Neuron (in vitro differentiated cells): ENCODE results near the gene CALD1.

Source experiments
- H2AFZ ChIP-seq: one replicate; pipeline ENCODE4 v1.6.1; 2013; ENCODE audit warnings: low read depth, mild to moderate bottlenecking, inconsistent platforms, low read length, moderate library complexity
- H3K27me3 ChIP-seq: one replicate; pipeline ENCODE4 v1.6.1; 2013; ENCODE audit warnings: low read length; ENCODE audit not compliant: insufficient read depth
- H3K36me3 ChIP-seq: one replicate; pipeline ENCODE4 v1.6.1; 2013; ENCODE audit warnings: low read length; ENCODE audit not compliant: insufficient read depth
- H3K4me1 ChIP-seq: one replicate; pipeline ENCODE4 v1.6.1; 2013; ENCODE audit warnings: low read length; ENCODE audit not compliant: insufficient read depth
- H3K4me3 ChIP-seq: 2 replicates; pipeline ENCODE4 v1.5.1; 2013; ENCODE audit warnings: mild to moderate bottlenecking, low read length, moderate library complexity
- H3K9me3 ChIP-seq: one replicate; pipeline ENCODE4 v1.6.1; 2013; ENCODE audit warnings: low read length

Gene CALD1

DNA sequence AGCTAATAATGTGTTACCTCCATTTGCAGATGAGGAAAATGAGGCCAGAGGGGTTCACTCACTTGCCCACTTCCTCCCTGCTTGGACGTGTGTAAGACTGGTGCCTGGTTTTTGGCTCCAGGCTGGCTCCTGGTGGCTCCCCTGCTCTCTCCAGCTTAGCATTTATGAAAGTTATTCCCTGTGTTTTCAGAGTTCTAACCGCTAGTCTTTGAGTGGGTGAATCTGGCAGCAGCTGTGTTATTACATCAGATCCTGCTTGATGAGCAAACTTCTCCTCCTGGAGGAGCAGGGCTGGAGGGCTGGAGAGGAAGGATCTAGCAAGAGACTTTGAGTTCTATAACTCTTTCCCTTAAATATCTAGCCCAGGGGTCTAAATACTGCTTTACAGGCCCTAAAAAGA lies 125.9 kb downstream of the CALD1 start:
- H3K27me3 ChIP-seq: no peaks in the 10 kb centered on the region
- H3K9me3 ChIP-seq: no peaks in the 10 kb centered on the region
- no peak overlapping the region for H2AFZ ChIP-seq
- H3K4me3 ChIP-seq: no peak overlapping the region
- peaks cover 6% of the 10 kb centered on the region for H3K36me3 ChIP-seq
- no peaks in the 10 kb centered on the region for H3K4me1 ChIP-seq

DNA sequence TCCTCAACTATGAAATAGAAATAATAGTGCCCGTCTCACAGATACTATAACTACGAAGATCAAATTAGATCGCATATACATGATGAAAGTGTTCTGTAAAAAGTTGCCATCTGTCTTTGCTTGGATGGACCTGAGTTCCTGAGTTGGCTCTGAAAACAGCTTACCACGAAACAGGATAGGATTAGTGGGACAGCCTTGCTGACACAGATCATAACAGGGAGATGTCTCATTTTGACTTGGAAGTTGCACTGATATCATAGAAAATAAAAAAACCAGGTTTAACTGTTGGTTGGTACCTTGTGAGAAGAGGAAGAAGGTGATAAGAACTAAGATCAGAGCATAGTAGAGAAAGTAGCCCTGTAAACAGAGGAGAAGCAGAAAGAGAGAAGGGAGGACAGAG lies 127.6 kb downstream of the CALD1 start:
- Histone ChIP-seq H2AFZ (no peak overlapping the region), H3K4me1 (no peaks in the 10 kb centered on the region), H3K9me3 (no peaks in the 10 kb centered on the region), H3K27me3 (no peaks in the 10 kb centered on the region), H3K36me3 (peaks cover 6% of the 10 kb centered on the region), H3K4me3 (no peak overlapping the region)

DNA sequence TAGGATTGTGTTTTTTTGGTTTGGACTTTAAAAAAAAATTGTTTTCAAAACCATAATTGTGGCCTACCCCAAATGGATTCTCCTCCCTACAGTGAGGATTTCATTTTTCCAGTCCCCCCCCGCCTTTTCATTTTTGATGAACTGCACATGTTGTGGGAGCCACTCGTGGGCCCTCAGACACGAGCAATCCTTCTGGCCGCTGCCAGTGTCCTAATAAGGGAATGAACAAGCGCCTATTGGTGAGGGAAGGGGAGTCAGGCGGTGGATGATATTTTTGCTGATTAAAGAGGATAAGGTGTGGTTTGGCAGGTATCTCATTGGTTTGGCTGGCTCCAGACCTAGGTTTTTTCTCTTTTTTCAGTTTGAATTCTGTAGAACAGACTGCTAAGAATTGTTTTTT lies 128.2 kb downstream of the CALD1 start:
- Histone ChIP-seq H3K27me3 (no peaks in the 10 kb centered on the region), H3K4me1 (no peaks in the 10 kb centered on the region), H3K9me3 (no peaks in the 10 kb centered on the region), H2AFZ (no peak overlapping the region), H3K4me3 (no peak overlapping the region), H3K36me3 (peaks cover 3% of the 10 kb centered on the region)

DNA sequence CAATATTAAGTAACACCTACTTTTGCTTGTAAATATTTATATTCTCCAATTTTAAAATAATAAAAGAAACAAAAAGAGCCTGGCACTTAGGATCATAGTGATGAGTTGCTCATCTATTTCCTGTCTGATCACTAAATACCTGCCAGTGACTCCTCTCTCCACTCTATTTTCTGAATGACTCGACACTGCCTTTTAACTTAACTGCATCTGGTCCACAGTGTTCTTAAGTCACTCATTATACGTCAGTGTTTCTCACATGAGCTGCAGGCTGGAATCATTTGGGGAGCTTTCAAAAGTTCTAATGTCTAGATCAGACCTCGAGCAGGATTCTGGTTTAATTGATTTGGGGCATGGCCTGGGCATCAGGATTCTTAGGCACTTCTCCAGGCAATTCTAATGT lies 128.9 kb downstream of the CALD1 start:
- Histone ChIP-seq H3K4me3 (no peak overlapping the region), H3K27me3 (no peaks in the 10 kb centered on the region), H3K4me1 (no peaks in the 10 kb centered on the region), H3K36me3 (no peaks in the 10 kb centered on the region), H3K9me3 (no peaks in the 10 kb centered on the region), H2AFZ (no peak overlapping the region)

DNA sequence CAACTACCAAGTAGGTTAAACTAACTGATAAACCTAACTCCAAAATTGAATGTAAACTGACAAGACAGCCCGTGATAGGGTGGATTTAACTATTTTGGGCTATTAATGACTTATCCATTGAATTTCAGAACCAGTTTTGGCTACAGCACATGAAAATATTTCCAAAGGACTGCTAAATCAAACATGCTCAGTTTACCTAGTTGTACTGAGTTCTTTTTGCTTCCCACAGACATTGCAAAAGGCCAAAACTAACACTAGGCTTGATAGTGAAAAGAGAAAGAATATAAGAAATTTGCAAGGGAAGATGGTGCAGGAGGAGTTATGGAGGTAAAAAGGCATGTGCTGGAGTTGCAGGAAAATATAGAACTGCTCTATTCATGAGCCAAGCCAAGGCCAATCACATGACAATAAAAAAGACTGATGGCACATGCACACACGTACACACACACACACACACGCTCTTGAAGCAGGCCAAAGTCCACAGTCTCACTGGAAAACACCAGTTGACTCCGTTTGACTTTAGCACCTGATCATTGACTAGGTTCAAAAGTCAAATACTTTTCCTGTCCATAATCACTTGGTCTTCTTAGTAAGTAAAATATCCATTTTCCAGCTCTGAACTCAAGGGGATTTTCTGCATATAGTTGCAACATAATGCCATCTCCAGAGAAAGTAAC lies 130.9 kb downstream of the CALD1 start:
- H3K4me1 ChIP-seq: no peaks in the 10 kb centered on the region
- no peaks in the 10 kb centered on the region for H3K9me3 ChIP-seq
- H3K4me3 ChIP-seq: no peak overlapping the region
- no peaks in the 10 kb centered on the region for H3K27me3 ChIP-seq
- no peaks in the 10 kb centered on the region for H3K36me3 ChIP-seq
- H2AFZ ChIP-seq: no peak overlapping the region

DNA sequence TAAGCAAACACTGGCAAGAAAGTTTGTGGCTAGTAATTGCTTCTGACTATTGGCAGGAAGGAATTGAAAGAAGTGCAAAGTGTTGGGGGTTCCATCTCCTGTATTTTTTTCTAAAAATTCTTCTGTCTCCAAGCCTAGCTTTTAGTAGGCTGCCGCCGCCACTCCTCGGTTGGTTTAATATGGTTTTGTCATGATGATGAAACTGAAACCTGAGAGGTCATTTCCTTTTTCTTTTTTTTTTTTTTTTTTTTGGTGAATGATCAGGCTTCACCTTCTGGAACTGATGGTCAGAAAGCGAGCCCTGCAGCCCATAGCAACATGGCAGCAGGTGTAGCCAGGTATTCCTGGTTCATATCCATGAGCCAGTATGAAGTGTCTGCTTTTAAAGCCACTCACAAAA lies 131.5 kb downstream of the CALD1 start:
- Histone ChIP-seq H3K4me3 (no peak overlapping the region), H3K4me1 (no peaks in the 10 kb centered on the region), H3K36me3 (no peaks in the 10 kb centered on the region)

DNA sequence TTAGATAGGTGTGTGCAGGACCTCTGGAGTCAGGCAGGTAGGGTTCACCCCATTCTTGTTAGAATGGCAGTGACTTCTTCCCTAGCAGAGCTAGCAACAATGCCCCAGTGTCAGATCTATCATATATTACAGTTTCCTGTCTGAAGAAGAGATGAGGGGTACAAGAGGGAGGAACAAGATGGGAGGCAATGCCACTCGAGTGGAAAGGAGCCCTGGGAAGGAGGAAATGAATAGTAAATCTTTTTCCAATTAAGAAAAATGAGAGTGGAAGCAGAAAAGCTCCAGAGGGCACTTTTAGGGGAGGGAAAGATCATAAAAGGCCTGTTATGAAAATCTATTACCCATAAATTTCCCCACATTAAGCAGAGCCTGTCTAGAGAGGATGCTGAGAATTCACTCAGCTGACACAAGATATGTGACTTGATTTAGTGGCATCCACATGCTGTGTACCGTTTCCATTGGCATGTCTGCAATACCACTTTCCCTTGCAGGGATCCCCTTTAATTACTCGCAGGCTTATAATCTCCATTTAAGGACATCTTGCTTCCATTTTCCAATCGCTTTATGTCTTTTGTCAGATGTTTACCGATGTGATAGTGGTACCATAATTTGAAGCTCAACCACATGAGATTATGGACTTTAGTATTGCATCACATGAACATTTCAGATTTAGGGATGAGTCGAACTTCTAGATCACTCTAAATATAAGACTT lies 136.9 kb downstream of the CALD1 start:
- Histone ChIP-seq H3K27me3 (no peaks in the 10 kb centered on the region), H3K4me1 (no peaks in the 10 kb centered on the region), H3K4me3 (no peak overlapping the region), H2AFZ (no peak overlapping the region), H3K9me3 (no peaks in the 10 kb centered on the region), H3K36me3 (peaks cover 2% of the 10 kb centered on the region)

More for the DNA sequence above, 131.5 kb downstream of the CALD1 start:
- Histone ChIP-seq H3K9me3 (no peaks in the 10 kb centered on the region), H3K27me3 (no peaks in the 10 kb centered on the region), H2AFZ (no peak overlapping the region)

DNA sequence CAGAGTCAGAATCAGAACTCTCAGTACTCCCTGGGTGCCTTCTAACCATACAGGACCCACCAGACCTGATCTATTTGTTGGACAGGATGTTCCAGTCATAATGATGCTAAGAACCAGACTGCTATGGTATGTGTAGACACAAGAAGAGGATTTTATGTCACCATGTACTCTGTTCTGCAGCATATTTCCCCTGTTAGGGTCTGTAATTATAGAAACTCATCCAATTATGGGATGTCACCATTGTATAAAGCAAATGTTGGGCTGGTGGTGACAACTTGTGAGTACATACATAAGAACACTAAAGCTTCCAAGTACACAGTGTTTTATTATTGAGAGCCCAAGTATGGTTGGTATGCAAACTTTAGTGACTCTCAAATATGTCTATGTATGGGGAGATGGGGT lies 139.8 kb downstream of the CALD1 start:
- Histone ChIP-seq H3K4me3 (no peak overlapping the region), H3K4me1 (no peaks in the 10 kb centered on the region), H3K36me3 (peaks cover 2% of the 10 kb centered on the region), H2AFZ (no peak overlapping the region), H3K9me3 (no peaks in the 10 kb centered on the region), H3K27me3 (no peaks in the 10 kb centered on the region)

DNA sequence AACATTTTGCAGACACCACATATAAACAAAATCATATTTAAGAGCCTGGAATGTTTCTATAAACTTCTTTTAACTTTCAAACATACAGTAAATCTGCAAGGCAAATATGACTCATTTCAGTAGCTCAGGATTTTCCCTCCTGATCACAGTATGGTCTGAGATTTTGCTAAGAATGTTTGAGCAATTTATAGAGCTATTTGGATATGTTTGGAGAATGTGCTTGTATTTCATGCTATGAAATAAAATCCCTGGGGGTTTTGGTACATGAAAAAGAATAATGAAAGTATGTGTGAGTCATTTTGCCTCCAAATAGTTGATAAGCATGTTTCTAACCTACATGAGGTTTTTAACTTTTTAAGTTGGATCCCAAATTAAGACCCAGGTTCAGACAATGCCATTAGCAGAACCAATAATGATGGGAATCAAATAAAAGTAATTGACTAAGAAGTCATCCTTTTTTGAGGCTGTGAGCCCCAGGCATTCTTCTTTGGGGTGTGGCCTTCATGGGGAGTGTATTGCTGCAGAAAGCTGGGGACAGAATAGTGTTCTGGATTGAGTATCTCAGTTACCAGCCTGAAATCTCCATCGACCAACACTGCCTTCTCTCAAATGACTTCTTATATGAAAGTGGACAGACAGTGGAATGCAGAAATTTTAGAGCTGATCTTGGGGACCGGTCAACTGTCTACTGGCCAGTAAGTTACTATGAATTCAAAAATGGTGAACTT lies 140.8 kb downstream of the CALD1 start:
- no peak overlapping the region for H3K4me3 ChIP-seq
- peaks cover 2% of the 10 kb centered on the region for H3K36me3 ChIP-seq
- no peaks in the 10 kb centered on the region for H3K27me3 ChIP-seq

DNA sequence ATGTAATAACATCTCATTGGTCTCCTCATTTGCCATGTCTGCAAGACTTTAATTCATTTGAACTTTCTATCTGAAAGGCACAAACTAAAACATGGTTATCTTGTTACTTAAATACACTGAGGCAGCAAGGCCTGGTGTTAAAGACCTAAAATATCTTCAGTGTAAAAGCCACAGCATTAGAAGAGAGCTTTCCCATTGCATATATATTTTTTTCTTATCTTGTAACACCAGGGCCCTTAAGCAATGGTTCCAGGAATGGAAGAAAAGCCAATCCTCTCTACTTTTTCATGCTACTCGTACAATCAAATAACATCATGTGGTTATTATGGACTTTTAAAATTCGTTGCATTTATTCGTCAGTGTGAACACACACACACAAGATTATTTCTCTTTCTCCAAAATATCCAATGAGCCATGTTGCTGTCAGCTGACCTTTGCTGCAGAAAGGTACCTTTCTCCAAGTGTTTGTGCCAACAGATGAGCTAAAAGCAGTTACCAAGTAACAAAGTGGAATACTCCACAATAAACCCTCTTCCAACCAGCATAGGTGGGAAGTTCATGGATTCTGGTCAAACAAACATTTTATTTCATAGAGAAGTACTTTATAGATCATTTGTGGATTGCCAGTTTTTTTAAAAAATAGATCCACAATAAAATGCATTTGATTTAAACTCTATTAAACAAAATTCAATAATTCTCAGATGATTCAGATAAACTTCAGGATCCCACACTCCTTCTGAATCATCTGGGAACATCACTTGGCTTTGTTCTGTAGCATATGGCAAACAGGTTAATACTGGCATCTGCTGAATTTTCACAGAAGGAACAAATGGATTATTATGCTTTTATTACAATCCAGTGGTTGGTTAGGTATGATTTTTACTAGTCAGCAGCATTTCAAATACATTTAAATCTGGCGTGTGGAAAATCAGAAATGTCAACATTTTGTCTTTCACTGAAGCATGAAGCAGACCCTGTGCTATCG lies 143.6 kb downstream of the CALD1 start:
- H3K4me1 ChIP-seq: no peaks in the 10 kb centered on the region

More for the DNA sequence above, 140.8 kb downstream of the CALD1 start:
- no peaks in the 10 kb centered on the region for H3K9me3 ChIP-seq
- no peak overlapping the region for H2AFZ ChIP-seq
- H3K4me1 ChIP-seq: no peaks in the 10 kb centered on the region

DNA sequence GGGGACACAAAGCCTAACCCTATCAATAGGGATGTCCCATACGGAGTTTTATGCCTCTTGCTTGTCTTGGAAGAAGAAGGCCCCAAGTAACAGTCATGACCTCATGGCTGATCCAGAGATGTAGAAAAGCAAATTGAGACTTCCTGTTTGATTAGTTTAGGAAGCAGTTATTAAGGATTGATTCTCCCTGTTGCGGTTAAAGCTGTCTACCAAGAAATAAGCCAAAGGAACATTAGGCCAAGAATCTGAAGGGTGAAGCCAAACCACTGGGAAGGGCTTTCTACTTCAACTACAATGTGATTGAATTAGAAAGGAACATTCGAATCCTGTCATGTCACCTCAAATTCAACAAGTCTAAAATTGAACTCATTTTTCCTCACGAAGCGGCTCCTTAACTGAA lies 146.3 kb downstream of the CALD1 start:
- Histone ChIP-seq H3K4me3 (no peak overlapping the region), H3K4me1 (no peaks in the 10 kb centered on the region), H3K27me3 (no peaks in the 10 kb centered on the region), H3K9me3 (peaks cover 2% of the 10 kb centered on the region), H2AFZ (no peak overlapping the region), H3K36me3 (peaks cover 2% of the 10 kb centered on the region)

More for the DNA sequence above, 143.6 kb downstream of the CALD1 start:
- Histone ChIP-seq H2AFZ (no peak overlapping the region), H3K4me3 (no peak overlapping the region), H3K27me3 (no peaks in the 10 kb centered on the region), H3K9me3 (peaks cover 2% of the 10 kb centered on the region), H3K36me3 (peaks cover 2% of the 10 kb centered on the region)

DNA sequence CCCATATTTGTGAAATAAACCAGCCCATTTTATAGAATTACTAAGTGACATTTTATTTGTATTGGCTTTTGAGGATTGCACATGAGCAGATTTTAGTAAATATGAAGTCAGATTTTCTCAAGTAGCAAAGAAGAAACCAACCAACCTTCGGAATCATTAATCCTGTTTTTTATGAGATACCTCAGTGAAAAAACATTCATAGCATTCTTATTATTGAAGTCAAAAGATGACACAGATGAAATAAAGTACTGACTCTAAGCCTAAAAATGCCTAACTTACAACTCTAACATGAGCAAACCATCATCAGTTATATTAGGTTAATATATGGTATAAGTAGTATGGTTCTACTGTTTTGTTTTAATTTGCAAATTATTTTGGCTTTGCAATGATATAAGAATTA lies 147.0 kb downstream of the CALD1 start:
- H2AFZ ChIP-seq: no peak overlapping the region
- H3K9me3 ChIP-seq: peaks cover 2% of the 10 kb centered on the region
- no peak overlapping the region for H3K4me3 ChIP-seq
- H3K27me3 ChIP-seq: no peaks in the 10 kb centered on the region
- H3K4me1 ChIP-seq: no peaks in the 10 kb centered on the region
- H3K36me3 ChIP-seq: peaks cover 2% of the 10 kb centered on the region
